Testis (tissue), 2 donors: ENCODE results near the gene HEMK1.

Experiments used
- POLR2A ChIP-seq: fragments of 450-650 bp; IDR thresholded peaks from one replicate; pipeline ENCODE4 v1.6.1; 2017; ENCODE audit warnings: antibody characterized with exemption, mild to moderate bottlenecking, moderate library complexity
- TF ChIP-seq, protein P1 (sequence below), 3 experiments: fragments of 450-650 bp in 2 of 3; fragments of 200-600 bp in 1 of 3; sonication (generic) in 1 of 3; IDR thresholded peaks; one replicate each; pipeline ENCODE4 v1.5.1; 2016 to 2019; ENCODE audit warnings: antibody characterized with exemption in 3 of 3, mild to moderate bottlenecking in 2 of 3, moderate library complexity in 1 of 3

DNA sequence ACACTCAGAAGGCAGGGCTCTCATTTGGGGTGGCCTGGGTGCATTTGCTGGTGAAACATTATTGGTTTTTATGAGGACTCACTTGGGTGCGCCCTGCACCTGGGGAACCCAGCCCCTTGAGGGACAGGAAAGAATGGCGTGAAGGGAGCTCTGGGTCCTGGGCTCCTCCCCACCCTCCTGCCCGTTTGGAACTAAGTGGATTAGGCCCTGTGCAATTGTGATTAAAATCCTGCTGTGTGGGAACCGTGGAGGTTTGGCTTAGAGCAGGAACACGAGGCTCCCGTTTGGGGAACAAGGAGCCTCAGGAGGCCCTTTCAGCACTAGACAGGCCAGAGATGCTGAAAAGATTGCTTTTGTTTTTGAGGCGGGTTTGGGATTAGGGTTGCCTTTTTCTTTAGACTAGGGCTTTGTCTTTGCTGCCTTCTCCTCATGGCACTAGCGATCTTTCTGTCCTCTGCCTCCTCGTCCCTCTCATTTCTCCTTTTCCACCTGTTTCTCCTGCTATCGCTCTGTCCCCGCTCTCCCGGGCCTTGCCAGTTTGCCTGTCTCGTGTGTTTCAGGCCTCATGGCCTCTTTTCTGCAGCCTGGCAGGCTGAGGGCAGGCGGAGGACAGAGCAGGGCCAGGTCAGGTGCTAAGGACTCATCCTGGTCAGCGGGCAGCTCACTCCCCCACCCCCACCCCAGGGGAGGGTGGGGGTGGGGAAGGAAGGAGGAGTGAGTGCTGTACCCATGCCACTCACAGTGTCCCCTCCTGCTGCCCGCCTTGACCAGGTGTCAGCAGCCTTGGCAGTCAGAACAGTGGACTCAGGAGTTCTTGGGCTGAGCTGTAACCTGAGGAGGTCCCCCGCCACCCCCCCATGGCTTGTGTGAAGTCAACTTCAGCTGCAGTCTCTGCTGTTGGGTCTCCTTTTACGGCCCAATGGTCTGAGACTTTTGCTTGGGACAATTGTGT is 56.2 kb downstream of the HEMK1 start:
- TF ChIP-seq, protein P1, sequence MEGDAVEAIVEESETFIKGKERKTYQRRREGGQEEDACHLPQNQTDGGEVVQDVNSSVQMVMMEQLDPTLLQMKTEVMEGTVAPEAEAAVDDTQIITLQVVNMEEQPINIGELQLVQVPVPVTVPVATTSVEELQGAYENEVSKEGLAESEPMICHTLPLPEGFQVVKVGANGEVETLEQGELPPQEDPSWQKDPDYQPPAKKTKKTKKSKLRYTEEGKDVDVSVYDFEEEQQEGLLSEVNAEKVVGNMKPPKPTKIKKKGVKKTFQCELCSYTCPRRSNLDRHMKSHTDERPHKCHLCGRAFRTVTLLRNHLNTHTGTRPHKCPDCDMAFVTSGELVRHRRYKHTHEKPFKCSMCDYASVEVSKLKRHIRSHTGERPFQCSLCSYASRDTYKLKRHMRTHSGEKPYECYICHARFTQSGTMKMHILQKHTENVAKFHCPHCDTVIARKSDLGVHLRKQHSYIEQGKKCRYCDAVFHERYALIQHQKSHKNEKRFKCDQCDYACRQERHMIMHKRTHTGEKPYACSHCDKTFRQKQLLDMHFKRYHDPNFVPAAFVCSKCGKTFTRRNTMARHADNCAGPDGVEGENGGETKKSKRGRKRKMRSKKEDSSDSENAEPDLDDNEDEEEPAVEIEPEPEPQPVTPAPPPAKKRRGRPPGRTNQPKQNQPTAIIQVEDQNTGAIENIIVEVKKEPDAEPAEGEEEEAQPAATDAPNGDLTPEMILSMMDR (IDR thresholded peaks at IDR 0.05): no peak
- no peak for TF ChIP-seq POLR2A
